ENCODE results near the gene PSMB7. TPM values are rescaled to one million over a fixed set of nuclear protein-coding genes. Genes with fewer than 3 reads are reported as not detected.

Gene PSMB7
- total and polyA plus RNA-seq, 2 donors from 2014 or later: 105 to 250 TPM

GRCh38 chr9:124448019-124448418, 32.8 kb upstream of the PSMB7 start:
- no peak overlapping the region for H3K9ac ChIP-seq (ENCODE audit: low read length in 3 of 3)
- FAIRE-seq: no peak
- H3K9me3 ChIP-seq (ENCODE audit: control insufficient read depth in 2 of 3, insufficient read depth in 1 of 3, low read length in 3 of 3): no peaks in the 10 kb centered on the region
- H3K4me1 ChIP-seq (ENCODE audit: control insufficient read depth in 2 of 3, insufficient read depth in 2 of 3, low read depth in 1 of 3, low read length in 3 of 3): peaks cover 0 to 4% (median 0%) of the 10 kb centered on the region in 3 donors
- H3K27ac ChIP-seq (ENCODE audit: low read depth in 2 of 2, low read length in 2 of 2): no peak overlapping the region
- no peak for DNase-seq
- no peaks in the 10 kb centered on the region for H3K36me3 ChIP-seq (ENCODE audit: control insufficient read depth in 2 of 3, insufficient read depth in 3 of 3, low read length in 3 of 3)
- H3K27me3 ChIP-seq (ENCODE audit: control insufficient read depth, insufficient read depth, low read length): peaks cover 20% of the 10 kb centered on the region
- intact Hi-C loops (cut with DNase I): no loop called here
- H3K4me3 ChIP-seq (ENCODE audit: low read length in 3 of 3): no peak overlapping the region
- no peak for TF ChIP-seq CTCF (IDR thresholded peaks at IDR 0.05; ENCODE audit: borderline replicate concordance, extremely low read depth, insufficient read depth)

GRCh38 chr9:124447297-124447661, 32.0 kb upstream of the PSMB7 start:
- intact Hi-C loops (cut with DNase I): no loop called here
- Histone ChIP-seq H3K36me3 (ENCODE audit: control insufficient read depth in 2 of 3, insufficient read depth in 3 of 3, low read length in 3 of 3) (no peaks in the 10 kb centered on the region), H3K27ac (ENCODE audit: low read depth in 2 of 2, low read length in 2 of 2) (no peak overlapping the region), H3K4me1 (ENCODE audit: control insufficient read depth in 2 of 3, insufficient read depth in 2 of 3, low read depth in 1 of 3, low read length in 3 of 3) (peaks cover 0 to 4% (median 0%) of the 10 kb centered on the region in 3 donors), H3K9ac (ENCODE audit: low read length in 3 of 3) (no peak overlapping the region), H3K4me3 (ENCODE audit: low read length in 3 of 3) (no peak overlapping the region), H3K27me3 (ENCODE audit: control insufficient read depth, insufficient read depth, low read length) (peaks cover 14% of the 10 kb centered on the region), H3K9me3 (ENCODE audit: control insufficient read depth in 2 of 3, insufficient read depth in 1 of 3, low read length in 3 of 3) (peaks cover 0 to under 1% (median 0%) of the 10 kb centered on the region in 3 donors)
- FAIRE-seq (no peak), DNase-seq (no peak)
- TF ChIP-seq CTCF (IDR thresholded peaks at IDR 0.05; ENCODE audit: borderline replicate concordance, extremely low read depth, insufficient read depth): no peak

- Histone ChIP-seq H3K4me1 (ENCODE audit: control insufficient read depth in 2 of 3, insufficient read depth in 2 of 3, low read depth in 1 of 3, low read length in 3 of 3) (no peaks in the 10 kb centered on the region), H3K4me3 (ENCODE audit: low read length in 3 of 3) (no peak overlapping the region), H3K9me3 (ENCODE audit: control insufficient read depth in 2 of 3, insufficient read depth in 1 of 3, low read length in 3 of 3) (peaks cover 0 to 2% (median 0%) of the 10 kb centered on the region in 3 donors), H3K27me3 (ENCODE audit: control insufficient read depth, insufficient read depth, low read length) (no peaks in the 10 kb centered on the region), H3K9ac (ENCODE audit: low read length in 3 of 3) (no peak overlapping the region), H3K36me3 (ENCODE audit: control insufficient read depth in 2 of 3, insufficient read depth in 3 of 3, low read length in 3 of 3) (no peaks in the 10 kb centered on the region), H3K27ac (ENCODE audit: low read depth in 2 of 2, low read length in 2 of 2) (no peak overlapping the region)
- TF ChIP-seq CTCF (IDR thresholded peaks at IDR 0.05; ENCODE audit: borderline replicate concordance, extremely low read depth, insufficient read depth): no peak
- FAIRE-seq (no peak), DNase-seq (no peak)
- intact Hi-C loops (cut with DNase I): no loop called here
These were observed 28.9 kb upstream of the PSMB7 start for GRCh38 chr9:124444166-124444565.

- Histone ChIP-seq H3K36me3 (ENCODE audit: control insufficient read depth in 2 of 3, insufficient read depth in 3 of 3, low read length in 3 of 3) (no peaks in the 10 kb centered on the region), H3K27ac (ENCODE audit: low read depth in 2 of 2, low read length in 2 of 2) (no peak overlapping the region), H3K9me3 (ENCODE audit: control insufficient read depth in 2 of 3, insufficient read depth in 1 of 3, low read length in 3 of 3) (peaks cover 0 to 3% (median 2%) of the 10 kb centered on the region in 3 donors), H3K9ac (ENCODE audit: low read length in 3 of 3) (no peak overlapping the region), H3K4me1 (ENCODE audit: control insufficient read depth in 2 of 3, insufficient read depth in 2 of 3, low read depth in 1 of 3, low read length in 3 of 3) (no peaks in the 10 kb centered on the region), H3K27me3 (ENCODE audit: control insufficient read depth, insufficient read depth, low read length) (no peaks in the 10 kb centered on the region), H3K4me3 (ENCODE audit: low read length in 3 of 3) (no peak overlapping the region)
- FAIRE-seq: no peak
- intact Hi-C loops (cut with DNase I): no loop called here
- TF ChIP-seq CTCF (IDR thresholded peaks at IDR 0.05; ENCODE audit: borderline replicate concordance, extremely low read depth, insufficient read depth): no peak
- DNase-seq: no peak
These were observed 28.4 kb upstream of the PSMB7 start for GRCh38 chr9:124443625-124444024.

Data from kidney (tissue), 14 donors.